Esophagus squamous epithelium (tissue), 4 donors: ENCODE results near the gene DOP1B.

ENCODE experiments used
- CTCF ChIP-seq, 6 experiments: fragments of 450-650 bp in 4 of 6; fragments of 200-600 bp in 2 of 6; sonication (generic) in 2 of 6; IDR thresholded peaks; one replicate each; pipeline ENCODE4 v1.5.1; 2016 to 2019; ENCODE audit warnings: antibody characterized with exemption in 6 of 6, mild to moderate bottlenecking in 4 of 6, moderate library complexity in 4 of 6
- POLR2A ChIP-seq, 4 donors: fragments of 450-650 bp; IDR thresholded peaks; one replicate each; pipeline ENCODE4 v1.6.1; 2017; ENCODE audit warnings: antibody characterized with exemption in 4 of 4, mild to moderate bottlenecking in 4 of 4, moderate library complexity in 3 of 4

- TF ChIP-seq CTCF (IDR thresholded peaks at IDR 0.05) (no peak), POLR2A (IDR thresholded peaks at IDR 0.05) (no peak)
Observed at GRCh38 chr21:36163750-36164741, 7.4 kb downstream of the DOP1B start.
